Measurements from ENCODE around the gene MYO1E. TPM values are rescaled to one million over a fixed set of nuclear protein-coding genes. Genes with fewer than 3 reads are reported as not detected.

Gene MYO1E
- total and polyA plus RNA-seq, 7 donors = 20.6 to 92.2 (median 32.1) TPM

- Histone ChIP-seq H3K4me1 (no peaks in the 10 kb centered on the region), H3K27me3 (no peaks in the 10 kb centered on the region), H3K36me3 (no peaks in the 10 kb centered on the region), H3K4me3 (no peak overlapping the region), H3K27ac (no peak overlapping the region), H3K9me3 (no peaks in the 10 kb centered on the region)
- 94 to 95% methylated on average over 2 of the region's 2 CpGs for WGBS, 2 donors
- TF ChIP-seq CTCF (IDR thresholded peaks at IDR 0.05) (no peak), POLR2AphosphoS5 (IDR thresholded peaks at IDR 0.05) (no peak), EP300 (IDR thresholded peaks at IDR 0.05) (no peak), POLR2A (IDR thresholded peaks at IDR 0.05) (no peak)
- intact Hi-C loops (cut with DNase I) = no loop called here
- no peak for DNase-seq
Observed at GRCh38 chr15:59242649-59243048, 130.0 kb downstream of the MYO1E start.

DNA sequence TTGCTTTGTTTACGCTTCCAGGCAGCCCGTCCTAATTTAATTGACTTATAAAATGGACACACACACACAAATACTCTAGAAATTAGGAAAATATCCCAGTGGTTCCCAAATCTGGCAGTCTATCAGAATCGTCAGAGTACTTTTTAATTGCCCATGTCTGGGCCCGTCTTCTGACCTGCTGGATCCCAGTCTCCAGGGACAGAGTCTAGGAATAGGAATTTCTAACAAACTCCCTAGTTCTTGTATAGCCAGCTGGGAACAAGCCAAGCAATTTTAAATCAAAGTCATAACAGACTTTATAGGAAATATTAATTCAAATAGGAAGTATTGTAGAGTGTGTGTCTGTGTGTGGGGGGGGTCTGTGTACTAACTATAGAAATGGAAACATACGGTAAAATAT, 132.6 kb downstream of the MYO1E start:
- intact Hi-C loops (cut with DNase I) = no loop called here

GRCh38 chr15:59237924-59238331, 134.7 kb downstream of the MYO1E start:
- no peak for TF ChIP-seq EP300 (IDR thresholded peaks at IDR 0.05)
- TF ChIP-seq CTCF (IDR thresholded peaks at IDR 0.05) = no peak
- no peak for TF ChIP-seq POLR2AphosphoS5 (IDR thresholded peaks at IDR 0.05)
- TF ChIP-seq POLR2A (IDR thresholded peaks at IDR 0.05) = no peak
- Histone ChIP-seq H3K27ac (no peak overlapping the region), H3K27me3 (no peaks in the 10 kb centered on the region), H3K4me3 (no peak overlapping the region), H3K4me1 (peaks cover 0 to 3% (median under 1%) of the 10 kb centered on the region in 4 donors), H3K9me3 (no peaks in the 10 kb centered on the region), H3K36me3 (no peaks in the 10 kb centered on the region)
- intact Hi-C loops (cut with DNase I) = no loop called here
- no peak for DNase-seq
- 66 to 82% methylated on average over 5 of the region's 5 CpGs for WGBS, 2 donors

More for the DNA sequence above, 132.6 kb downstream of the MYO1E start:
- 67 to 70% methylated on average over 5 of the region's 5 CpGs for WGBS, 2 donors
- Histone ChIP-seq H3K27ac (no peak overlapping the region), H3K4me3 (no peak overlapping the region), H3K27me3 (no peaks in the 10 kb centered on the region), H3K36me3 (no peaks in the 10 kb centered on the region), H3K9me3 (no peaks in the 10 kb centered on the region), H3K4me1 (peaks cover 0 to 3% (median 0%) of the 10 kb centered on the region in 4 donors)
- DNase-seq = no peak
- TF ChIP-seq POLR2A (IDR thresholded peaks at IDR 0.05) (no peak), EP300 (IDR thresholded peaks at IDR 0.05) (no peak), POLR2AphosphoS5 (IDR thresholded peaks at IDR 0.05) (no peak), CTCF (IDR thresholded peaks at IDR 0.05) (no peak)

- Histone ChIP-seq H3K36me3 (no peaks in the 10 kb centered on the region), H3K9me3 (no peaks in the 10 kb centered on the region), H3K27ac (no peak overlapping the region), H3K27me3 (no peaks in the 10 kb centered on the region), H3K4me1 (peaks cover 0 to 7% (median 6%) of the 10 kb centered on the region in 4 donors), H3K4me3 (no peak overlapping the region)
- no peak for TF ChIP-seq EP300 (IDR thresholded peaks at IDR 0.05)
- no peak for TF ChIP-seq CTCF (IDR thresholded peaks at IDR 0.05)
- no peak for TF ChIP-seq POLR2AphosphoS5 (IDR thresholded peaks at IDR 0.05)
- TF ChIP-seq POLR2A (IDR thresholded peaks at IDR 0.05) = no peak
- 78 to 95% methylated on average over 8 of the region's 8 CpGs for WGBS, 2 donors
- DNase-seq = no peak
- intact Hi-C loops (cut with DNase I) = no loop called here
Observed at GRCh38 chr15:59237119-59237855, 135.4 kb downstream of the MYO1E start.

Data from sigmoid colon (tissue), 7 donors.